ENCODE data around the gene SWT1. TPM values are rescaled to one million over a fixed set of nuclear protein-coding genes. Genes with fewer than 3 reads are reported as not detected.

SWT1 gene
- total RNA-seq, 1 experiment from 2014 or later = 2.1 TPM

DNA sequence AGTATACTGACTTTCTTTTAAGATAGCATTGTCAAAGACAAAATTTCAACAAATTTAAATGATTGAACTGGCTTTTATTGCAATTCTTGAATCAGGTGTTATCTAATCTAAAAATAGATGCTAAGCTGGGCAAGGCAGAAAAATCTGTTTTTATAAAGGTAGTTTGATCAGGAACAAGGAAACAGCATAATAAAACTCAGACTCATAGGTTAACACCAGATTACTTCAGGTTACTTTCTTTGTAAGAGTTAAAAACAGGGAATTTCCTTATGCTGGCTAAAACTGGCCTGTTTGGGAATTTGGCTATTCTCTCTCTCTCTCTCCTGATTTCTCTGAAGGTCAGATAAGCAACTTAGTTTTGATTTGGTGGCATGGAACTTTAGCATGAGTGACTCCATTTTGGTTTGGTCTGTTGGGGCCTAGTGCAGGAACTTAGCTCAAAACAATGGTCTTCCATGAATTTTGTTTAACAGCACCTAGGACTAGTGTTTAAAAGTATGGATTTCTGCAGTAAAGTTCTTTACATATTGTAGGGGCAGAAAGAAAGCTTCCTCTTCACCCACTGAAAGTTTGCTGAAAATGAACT is 184.3 kb downstream of the SWT1 start:
- H3K36me3 ChIP-seq (ENCODE audit: control insufficient read depth, insufficient read depth, low read length) = no peaks in the 10 kb centered on the region
- TF ChIP-seq, protein P1, sequence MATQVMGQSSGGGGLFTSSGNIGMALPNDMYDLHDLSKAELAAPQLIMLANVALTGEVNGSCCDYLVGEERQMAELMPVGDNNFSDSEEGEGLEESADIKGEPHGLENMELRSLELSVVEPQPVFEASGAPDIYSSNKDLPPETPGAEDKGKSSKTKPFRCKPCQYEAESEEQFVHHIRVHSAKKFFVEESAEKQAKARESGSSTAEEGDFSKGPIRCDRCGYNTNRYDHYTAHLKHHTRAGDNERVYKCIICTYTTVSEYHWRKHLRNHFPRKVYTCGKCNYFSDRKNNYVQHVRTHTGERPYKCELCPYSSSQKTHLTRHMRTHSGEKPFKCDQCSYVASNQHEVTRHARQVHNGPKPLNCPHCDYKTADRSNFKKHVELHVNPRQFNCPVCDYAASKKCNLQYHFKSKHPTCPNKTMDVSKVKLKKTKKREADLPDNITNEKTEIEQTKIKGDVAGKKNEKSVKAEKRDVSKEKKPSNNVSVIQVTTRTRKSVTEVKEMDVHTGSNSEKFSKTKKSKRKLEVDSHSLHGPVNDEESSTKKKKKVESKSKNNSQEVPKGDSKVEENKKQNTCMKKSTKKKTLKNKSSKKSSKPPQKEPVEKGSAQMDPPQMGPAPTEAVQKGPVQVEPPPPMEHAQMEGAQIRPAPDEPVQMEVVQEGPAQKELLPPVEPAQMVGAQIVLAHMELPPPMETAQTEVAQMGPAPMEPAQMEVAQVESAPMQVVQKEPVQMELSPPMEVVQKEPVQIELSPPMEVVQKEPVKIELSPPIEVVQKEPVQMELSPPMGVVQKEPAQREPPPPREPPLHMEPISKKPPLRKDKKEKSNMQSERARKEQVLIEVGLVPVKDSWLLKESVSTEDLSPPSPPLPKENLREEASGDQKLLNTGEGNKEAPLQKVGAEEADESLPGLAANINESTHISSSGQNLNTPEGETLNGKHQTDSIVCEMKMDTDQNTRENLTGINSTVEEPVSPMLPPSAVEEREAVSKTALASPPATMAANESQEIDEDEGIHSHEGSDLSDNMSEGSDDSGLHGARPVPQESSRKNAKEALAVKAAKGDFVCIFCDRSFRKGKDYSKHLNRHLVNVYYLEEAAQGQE (IDR thresholded peaks at IDR 0.05; ENCODE audit: insufficient read depth in 1 of 2, low read depth in 2 of 2, low read length in 1 of 2) = no peak
- TF ChIP-seq TCF7L2 (IDR thresholded peaks at IDR 0.05; ENCODE audit: low read depth, low read length) (no peak), POLR2AphosphoS5 (IDR thresholded peaks at IDR 0.05; ENCODE audit: low read depth, low read length) (no peak), SIN3A (IDR thresholded peaks at IDR 0.05; ENCODE audit: borderline replicate concordance, insufficient read depth, low read depth, low read length) (no peak)
- TF ChIP-seq, protein P2, sequence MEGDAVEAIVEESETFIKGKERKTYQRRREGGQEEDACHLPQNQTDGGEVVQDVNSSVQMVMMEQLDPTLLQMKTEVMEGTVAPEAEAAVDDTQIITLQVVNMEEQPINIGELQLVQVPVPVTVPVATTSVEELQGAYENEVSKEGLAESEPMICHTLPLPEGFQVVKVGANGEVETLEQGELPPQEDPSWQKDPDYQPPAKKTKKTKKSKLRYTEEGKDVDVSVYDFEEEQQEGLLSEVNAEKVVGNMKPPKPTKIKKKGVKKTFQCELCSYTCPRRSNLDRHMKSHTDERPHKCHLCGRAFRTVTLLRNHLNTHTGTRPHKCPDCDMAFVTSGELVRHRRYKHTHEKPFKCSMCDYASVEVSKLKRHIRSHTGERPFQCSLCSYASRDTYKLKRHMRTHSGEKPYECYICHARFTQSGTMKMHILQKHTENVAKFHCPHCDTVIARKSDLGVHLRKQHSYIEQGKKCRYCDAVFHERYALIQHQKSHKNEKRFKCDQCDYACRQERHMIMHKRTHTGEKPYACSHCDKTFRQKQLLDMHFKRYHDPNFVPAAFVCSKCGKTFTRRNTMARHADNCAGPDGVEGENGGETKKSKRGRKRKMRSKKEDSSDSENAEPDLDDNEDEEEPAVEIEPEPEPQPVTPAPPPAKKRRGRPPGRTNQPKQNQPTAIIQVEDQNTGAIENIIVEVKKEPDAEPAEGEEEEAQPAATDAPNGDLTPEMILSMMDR (IDR thresholded peaks at IDR 0.05) = no peak
- ChIA-PET CTCF (no interaction called here), POLR2A (no interaction called here)
- ATAC-seq (no peak), DNase-seq (ENCODE audit: low read depth, low spot score) (no peak)
- in situ Hi-C loops (cut with HindIII; ENCODE audit: low pct_unique_long_range_greater_than_20kb, low sequenced_read_pairs) = no loop called here
- no peak overlapping the region for H3K4me3 ChIP-seq (ENCODE audit: low read depth in 2 of 2, low read length in 2 of 2)
- intact Hi-C loops (cut with micrococcal nuclease; ENCODE audit: unreplicated experiment) = no loop called here
- no peaks in the 10 kb centered on the region for H3K9me3 ChIP-seq (ENCODE audit: control insufficient read depth, insufficient read depth, low read depth, low read length)
- H3K27me3 ChIP-seq (ENCODE audit: control insufficient read depth, insufficient read depth, low read length) = no peaks in the 10 kb centered on the region
- BruUV-seq (replicated peaks) = no TSS peak
- H3K27ac ChIP-seq (ENCODE audit: low read length) = no peak overlapping the region
- H3K4me1 ChIP-seq (ENCODE audit: control insufficient read depth, insufficient read depth, low read length) = no peaks in the 10 kb centered on the region

Other genes starting within 250 kb of the SWT1 start
- 6.7 TPM for gene NIBAN1, start 182.7 kb upstream of the SWT1 start, total RNA-seq (2021; ENCODE audit: unreplicated experiment)
- gene RNF2, start 111.6 kb upstream of the SWT1 start, total RNA-seq (2021; ENCODE audit: unreplicated experiment) = 32.8 TPM
- gene TRMT1L, start 214 bp upstream of the SWT1 start, total RNA-seq (2021; ENCODE audit: unreplicated experiment) = 19.5 TPM
- gene IVNS1ABP, start 160.1 kb downstream of the SWT1 start, total RNA-seq (2021; ENCODE audit: unreplicated experiment) = 70.2 TPM

Measured in Panc1 (cell line).